COLO668 (cell line): ENCODE data around the gene ECI1.
A peak's percentile ranks its signal among the peaks of the same experiment; 100 is the strongest.

Source experiments
- DNase-seq: peaks from one replicate; lab custom pipeline; 2025; ENCODE audit not compliant: unreplicated experiment; lab: John Stamatoyannopoulos, UW

ECI1 gene

GRCh38 chr16:2197765-2198164 lies 53.6 kb downstream of the ECI1 start:
- DNase-seq: no peak

- DNase-seq: no peak
These were observed 54.3 kb downstream of the ECI1 start for GRCh38 chr16:2196981-2197511.

GRCh38 chr16:2196162-2196980 lies 55.0 kb downstream of the ECI1 start, which contains the start of gene CASKIN1:
TSS of gene CASKIN1 (minus strand) at chr16:2196605. CDS start at chr16:2196432, 173 bp downstream.
- DNase-seq: peak; percentile 59

- DNase-seq: peak; percentile 37
These were observed 55.8 kb downstream of the ECI1 start for GRCh38 chr16:2195322-2196161.

GRCh38 chr16:2194852-2195321 lies 56.5 kb downstream of the ECI1 start:
- peak; percentile 74 for DNase-seq

GRCh38 chr16:2194166-2194834 lies 57.1 kb downstream of the ECI1 start:
- peak; percentile 64 for DNase-seq

- DNase-seq: no peak
These were observed 60.0 kb downstream of the ECI1 start for GRCh38 chr16:2191446-2191706.

- no peak for DNase-seq
These were observed 60.5 kb downstream of the ECI1 start for GRCh38 chr16:2190659-2191445.

- no peak for DNase-seq
These were observed 61.3 kb downstream of the ECI1 start for GRCh38 chr16:2190002-2190658.
